Stimulated activated naive B cell treated with anti-CD40 and anti-IgM and Interleukin-4, amounts not matched to agents 10 μg/mL and 1 μg/mL and 100 μg/mL, for 72 hours (primary cell): ENCODE results near the gene PHF1.
A peak's percentile ranks its signal among the peaks of the same experiment; 100 is the strongest.
"Not testable (repeated sequence)": the region's sequence is repeated elsewhere in the genome, so short reads cannot be mapped to it uniquely, and the experiment has no call there.

Experiments
- ATAC-seq, 2 donors: fragments of 150-1000 bp; cut with Tn5 transposase; replicated peaks; 2 replicates each; pipeline ENCODE4 v1.10.0; 2021; ENCODE audit warnings: moderate library complexity in 1 of 2
- DNase-seq: peaks from one replicate; pipeline ENCODE4 v3.0.0; 2021
- H3K27ac Mint-ChIP-seq: one replicate; pipeline ENCODE4 v1.8.0; 2022; ENCODE audit warnings: mild to moderate bottlenecking, mixed read lengths
- H3K27me3 Mint-ChIP-seq, 2 donors: one replicate each; pipeline ENCODE4 v1.8.0; 2022; ENCODE audit warnings: mixed read lengths in 2 of 2
- H3K36me3 Mint-ChIP-seq, 2 donors: one replicate each; pipeline ENCODE4 v1.8.0; 2022; ENCODE audit warnings: mixed read lengths in 2 of 2, mild to moderate bottlenecking in 1 of 2
- H3K4me1 Mint-ChIP-seq, 2 donors: one replicate each; pipeline ENCODE4 v1.8.0; 2022; ENCODE audit warnings: mixed read lengths in 2 of 2, mild to moderate bottlenecking in 1 of 2
- H3K4me3 Mint-ChIP-seq, 2 donors: one replicate each; pipeline ENCODE4 v1.8.0; 2022; ENCODE audit warnings: mild to moderate bottlenecking in 2 of 2, mixed read lengths in 2 of 2, moderate library complexity in 1 of 2
- H3K9me3 Mint-ChIP-seq, 2 donors: one replicate each; pipeline ENCODE4 v1.8.0; 2022; ENCODE audit warnings: mixed read lengths in 2 of 2, mild to moderate bottlenecking in 1 of 2

The PHF1 gene

DNA sequence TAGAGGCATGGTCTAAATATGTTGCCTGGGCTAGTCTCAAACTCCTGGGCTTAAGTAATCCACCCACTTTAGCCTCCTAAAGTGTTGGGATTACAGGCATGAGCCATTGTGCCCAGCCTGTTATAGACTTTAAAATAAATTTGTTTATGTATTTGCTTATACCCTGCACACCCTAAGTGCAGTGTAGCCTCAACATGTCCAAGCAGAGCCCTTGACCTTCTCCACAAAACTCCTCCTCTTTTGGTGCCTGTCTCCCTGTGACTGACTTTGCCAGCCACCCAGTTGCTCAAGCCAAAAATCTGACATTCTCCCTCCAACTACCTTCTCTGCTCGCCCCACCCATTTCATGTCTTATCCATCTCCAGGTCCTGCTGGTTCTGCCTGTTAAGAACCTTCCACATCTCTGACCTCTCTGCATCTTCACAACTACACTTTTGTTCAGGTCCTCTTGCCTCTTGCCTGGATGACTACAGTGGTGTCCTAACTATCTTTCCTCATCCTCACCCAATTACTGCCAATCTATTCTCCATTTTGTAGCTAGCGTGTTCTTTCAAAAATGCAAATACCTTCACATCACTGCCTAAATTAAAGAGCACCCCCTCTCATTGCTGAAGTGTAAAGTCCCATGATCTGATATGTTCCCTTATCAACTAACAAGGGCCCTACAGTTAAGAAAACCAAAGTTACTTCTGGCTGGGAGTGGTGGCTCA lies 30.4 kb upstream of the PHF1 start:
- Mint-ChIP-seq H3K27me3 (no peaks in the 10 kb centered on the region), H3K4me1 (peaks cover 0 to 2% of the 10 kb centered on the region in 2 donors), H3K4me3 (no peak overlapping the region), H3K36me3 (no peaks in the 10 kb centered on the region), H3K9me3 (no peaks in the 10 kb centered on the region), H3K27ac (no peak overlapping the region)
- DNase-seq (no peak), ATAC-seq (no peak)

DNA sequence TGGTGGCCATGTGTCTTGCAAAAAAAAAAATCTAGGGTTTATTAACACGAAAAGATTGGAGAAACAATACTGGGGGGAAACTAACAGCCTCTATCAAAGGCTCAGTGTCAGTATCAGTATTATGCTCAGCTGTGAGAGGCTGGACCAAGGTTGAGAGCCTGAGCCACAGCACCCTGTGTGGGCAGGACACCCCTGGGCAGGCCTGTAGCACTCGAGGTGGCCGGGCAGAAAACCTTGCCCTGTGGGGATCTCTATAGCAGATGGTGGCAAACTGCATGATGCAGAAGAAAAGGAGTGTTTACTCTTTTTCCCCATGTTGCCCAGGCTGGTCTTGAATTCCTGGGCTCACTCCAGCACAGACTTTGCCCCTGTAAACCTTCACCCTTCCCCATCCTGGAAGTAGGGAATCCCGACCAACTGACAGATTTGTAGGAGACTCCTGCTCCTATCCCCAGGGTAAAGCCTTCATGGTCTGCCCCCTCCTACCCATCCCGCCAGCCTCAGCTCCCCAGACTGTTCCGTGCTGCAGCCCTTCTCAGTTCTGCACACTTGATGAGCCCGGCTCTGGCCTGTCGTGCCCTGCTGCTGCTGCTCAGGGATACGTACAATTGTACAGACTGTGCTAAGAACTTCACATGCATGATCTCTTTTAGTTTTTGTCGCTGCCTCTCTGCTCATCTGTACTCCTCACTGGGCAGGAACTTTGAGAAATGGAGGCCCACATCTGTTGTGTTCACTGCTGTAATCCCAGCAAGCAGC lies 27.2 kb upstream of the PHF1 start:
- no peaks in the 10 kb centered on the region for H3K9me3 Mint-ChIP-seq
- H3K27ac Mint-ChIP-seq: no peak overlapping the region

DNA sequence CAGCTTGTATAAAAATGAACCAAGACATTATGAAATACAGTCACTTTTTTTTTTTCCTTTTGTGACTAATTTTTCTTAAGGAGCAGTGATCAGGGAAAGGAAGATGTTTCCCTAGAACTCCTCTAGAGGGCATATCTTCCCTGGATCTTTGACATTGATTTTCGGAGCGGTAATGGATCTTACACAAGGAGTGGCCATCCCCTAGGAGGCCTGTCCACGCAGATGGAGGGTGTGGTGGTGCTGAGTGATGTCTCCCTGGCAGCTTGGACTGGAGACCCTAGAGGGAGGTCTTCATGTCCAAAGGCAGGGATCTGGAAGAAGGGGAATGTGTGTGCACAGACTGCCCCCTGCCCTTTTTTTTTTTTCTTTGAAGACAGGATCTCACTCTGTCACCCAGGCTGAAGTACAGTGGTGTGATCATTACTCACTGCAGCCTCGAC lies 26.2 kb upstream of the PHF1 start:
- no peaks in the 10 kb centered on the region for H3K36me3 Mint-ChIP-seq
- H3K27me3 Mint-ChIP-seq: no peaks in the 10 kb centered on the region
- DNase-seq: no peak
- no peak overlapping the region for H3K27ac Mint-ChIP-seq
- H3K4me1 Mint-ChIP-seq: no peaks in the 10 kb centered on the region
- no peaks in the 10 kb centered on the region for H3K9me3 Mint-ChIP-seq
- no peak for ATAC-seq
- H3K4me3 Mint-ChIP-seq: no peak overlapping the region

More for the DNA sequence above, 27.2 kb upstream of the PHF1 start:
- Mint-ChIP-seq H3K4me1 (no peaks in the 10 kb centered on the region), H3K36me3 (no peaks in the 10 kb centered on the region), H3K27me3 (no peaks in the 10 kb centered on the region), H3K4me3 (no peak overlapping the region)
- ATAC-seq (no peak), DNase-seq (no peak)

DNA sequence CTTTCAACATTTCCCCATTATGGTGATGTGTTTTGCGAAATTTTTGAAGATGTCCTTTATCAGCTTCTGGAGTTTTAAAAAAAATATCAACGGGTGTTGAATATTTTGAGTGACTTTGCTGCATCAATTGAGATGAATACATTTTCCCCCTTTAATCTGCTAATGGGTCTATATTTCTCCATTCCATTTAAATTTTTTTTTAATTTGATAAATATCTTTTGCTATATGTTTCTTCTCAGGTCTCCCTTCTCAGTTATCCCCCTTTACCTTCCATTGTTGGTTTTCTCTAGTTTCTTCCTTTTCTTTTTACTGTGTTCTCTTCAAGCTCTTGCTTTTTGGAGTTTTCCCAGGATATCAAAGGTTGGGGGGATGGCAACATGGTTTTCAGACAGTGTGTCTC lies 20.6 kb upstream of the PHF1 start:
- Mint-ChIP-seq H3K4me1 (peaks cover 15 to 23% of the 10 kb centered on the region in 2 donors), H3K27me3 (no peaks in the 10 kb centered on the region), H3K4me3 (no peak overlapping the region), H3K27ac (no peak overlapping the region), H3K9me3 (no peaks in the 10 kb centered on the region), H3K36me3 (no peaks in the 10 kb centered on the region)
- DNase-seq: no peak
- no peak for ATAC-seq

DNA sequence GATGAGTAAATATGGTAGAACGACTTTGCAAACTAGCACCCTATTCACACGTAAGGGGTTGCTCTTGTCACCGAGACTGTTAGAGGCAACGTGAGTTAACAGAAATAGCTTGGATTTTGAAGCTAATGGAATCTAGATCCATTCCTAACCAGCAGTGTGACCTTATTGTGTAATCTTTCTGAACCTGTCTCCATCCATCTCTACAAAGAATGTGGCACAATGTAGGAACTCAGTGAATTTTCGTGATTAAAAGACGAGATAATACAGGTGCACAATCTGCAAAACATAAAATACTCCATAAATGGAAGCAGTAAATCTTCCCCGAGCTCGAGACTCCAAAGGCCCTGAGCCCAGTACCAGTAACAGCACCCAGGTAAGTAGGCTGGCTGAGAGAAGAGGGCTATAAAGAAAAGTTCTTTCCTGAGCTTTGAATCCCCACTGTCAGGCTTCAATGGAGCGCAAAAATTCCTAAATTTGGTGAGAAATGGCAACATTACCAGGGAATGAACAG lies 20.0 kb upstream of the PHF1 start:
- peak overlapping the region; percentile 91 for H3K27ac Mint-ChIP-seq
- peak overlapping the region; percentile 83 for H3K4me3 Mint-ChIP-seq
- H3K27me3 Mint-ChIP-seq: no peaks in the 10 kb centered on the region
- no peaks in the 10 kb centered on the region for H3K36me3 Mint-ChIP-seq
- ATAC-seq (peak; percentile 0 to 1), DNase-seq (no peak)
- H3K9me3 Mint-ChIP-seq: no peaks in the 10 kb centered on the region
- peaks cover 15 to 23% of the 10 kb centered on the region in 2 donors for H3K4me1 Mint-ChIP-seq

DNA sequence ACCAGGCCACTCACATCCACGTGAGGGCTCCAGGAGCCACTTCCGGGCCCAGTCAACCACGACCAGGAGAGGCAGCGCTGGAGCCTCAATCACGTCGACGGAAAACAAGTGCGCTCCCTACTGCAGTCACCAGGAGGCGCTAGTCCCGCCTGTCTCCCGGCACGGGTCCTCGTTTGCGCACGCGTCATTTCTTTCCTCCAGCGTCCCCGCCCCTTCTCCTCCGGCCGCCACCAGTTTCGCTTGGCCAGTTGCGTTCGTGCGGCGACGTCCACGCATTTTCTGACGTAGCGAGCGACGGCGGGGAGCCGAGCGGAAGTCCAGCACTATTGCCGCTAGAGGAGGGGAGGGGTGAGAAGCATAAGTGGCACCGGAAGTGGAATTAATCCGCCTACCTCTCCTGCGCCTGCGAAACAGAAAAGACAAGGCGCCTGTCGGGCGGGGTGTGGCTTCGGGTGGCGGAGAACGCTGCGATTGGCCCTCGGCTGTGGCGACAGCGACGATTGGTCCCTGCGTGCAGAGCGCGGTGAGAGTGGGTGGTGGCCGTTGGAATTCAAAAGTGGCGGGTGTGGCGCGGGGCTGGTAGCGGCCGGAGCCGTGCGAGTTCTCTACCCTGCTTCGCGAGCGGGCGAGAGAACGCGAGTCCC lies 19.4 kb upstream of the PHF1 start, which contains the start of gene KIFC1:
Gene KIFC1, plus strand, starts transcription at position 546 of the 644 bp plus-strand sequence. CDS start 163 bp downstream, outside the sequence.
- H3K4me3 Mint-ChIP-seq: peak within 1 kb of the TSS; percentile 83
- H3K36me3 Mint-ChIP-seq: no peaks in the 10 kb centered on the region
- H3K9me3 Mint-ChIP-seq: no peaks in the 10 kb centered on the region
- peak within 1 kb of the TSS; percentile 91 for H3K27ac Mint-ChIP-seq
- H3K27me3 Mint-ChIP-seq: no peaks in the 10 kb centered on the region
- H3K4me1 Mint-ChIP-seq: peaks cover 15 to 23% of the 10 kb centered on the region in 2 donors
- ATAC-seq (peak; percentile 96), DNase-seq (peak; percentile 99)

DNA sequence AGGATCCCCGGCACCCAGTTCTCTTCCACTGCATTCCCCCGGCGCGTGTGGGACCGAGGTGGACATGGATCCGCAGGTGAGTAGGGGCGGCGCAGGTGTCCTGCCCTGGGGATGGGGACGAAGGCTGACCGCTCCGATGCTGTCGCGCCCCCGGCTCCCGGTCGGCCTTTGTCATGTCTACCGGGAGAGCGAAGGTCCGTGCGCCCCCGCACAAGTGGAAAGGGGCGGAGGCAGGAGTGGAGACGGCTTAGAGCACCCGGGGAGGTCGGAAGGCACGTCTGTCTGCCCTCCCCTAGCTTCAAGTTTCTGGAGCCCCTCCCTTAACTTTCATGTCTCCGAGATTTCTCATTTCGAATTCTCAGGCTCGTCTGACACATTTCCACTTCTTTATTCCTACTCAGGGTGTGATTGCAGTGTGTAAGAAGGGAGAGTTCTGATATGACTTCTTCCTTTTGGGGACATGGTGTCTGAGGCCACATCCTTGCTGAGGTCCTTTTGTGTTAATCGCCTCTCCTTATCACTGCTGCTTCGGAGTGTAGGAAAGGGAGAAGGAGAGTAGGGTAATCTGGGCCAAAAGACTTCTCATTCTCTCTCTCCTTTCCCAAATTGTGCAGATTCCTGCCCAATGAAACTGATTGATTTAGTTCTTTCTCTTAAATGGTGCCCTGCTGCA lies 18.8 kb upstream of the PHF1 start:
- DNase-seq: peak; percentile 19
- no peaks in the 10 kb centered on the region for H3K27me3 Mint-ChIP-seq
- H3K4me1 Mint-ChIP-seq: peaks cover 15 to 23% of the 10 kb centered on the region in 2 donors
- H3K9me3 Mint-ChIP-seq: no peaks in the 10 kb centered on the region
- no peaks in the 10 kb centered on the region for H3K36me3 Mint-ChIP-seq
- ATAC-seq: peak; percentile 10 to 14
- peak overlapping the region; percentile 91 for H3K27ac Mint-ChIP-seq
- H3K4me3 Mint-ChIP-seq: peak overlapping the region; percentile 83

DNA sequence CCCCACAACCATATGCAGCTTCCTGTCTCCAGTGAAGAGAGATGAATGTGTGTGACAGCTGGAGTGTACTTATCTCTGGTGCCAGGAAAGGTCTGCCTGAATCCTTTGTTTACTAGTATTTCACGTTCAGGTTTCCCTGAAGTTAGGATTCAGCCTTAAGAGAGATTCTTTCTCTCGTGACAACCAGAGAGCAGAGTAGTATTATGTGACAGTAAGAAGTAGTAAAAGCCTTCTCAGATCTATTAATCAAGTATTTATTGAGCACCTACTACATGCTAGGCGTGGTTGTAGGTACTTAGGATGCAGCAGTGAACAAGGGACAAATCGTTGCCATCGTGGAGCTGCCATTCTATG lies 18.2 kb upstream of the PHF1 start:
- Mint-ChIP-seq H3K4me1 (peaks cover 15 to 23% of the 10 kb centered on the region in 2 donors), H3K36me3 (no peaks in the 10 kb centered on the region)
- DNase-seq: no peak

DNA sequence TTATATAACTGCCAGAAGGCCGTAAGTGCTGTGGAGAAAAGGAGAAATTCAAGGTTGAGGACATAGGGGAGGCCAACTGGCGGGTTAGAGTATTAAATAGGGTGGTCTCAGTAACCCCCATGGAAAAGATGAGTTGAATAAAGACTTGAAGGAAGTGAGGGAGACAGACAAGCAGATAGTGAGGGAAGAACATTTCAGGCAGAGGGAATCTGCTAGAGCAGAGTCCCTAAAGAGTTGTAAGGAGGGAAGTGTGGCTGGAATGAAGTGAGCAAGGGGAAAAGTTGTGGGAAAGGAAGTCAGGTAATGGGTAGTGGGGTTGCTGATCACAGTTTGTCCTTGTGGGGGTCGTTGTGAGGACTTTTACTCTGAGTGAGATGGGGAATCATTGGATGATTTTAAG lies 17.8 kb upstream of the PHF1 start:
- no peak for ATAC-seq
- Mint-ChIP-seq H3K27ac (no peak overlapping the region), H3K27me3 (no peaks in the 10 kb centered on the region), H3K4me1 (peaks cover 15 to 23% of the 10 kb centered on the region in 2 donors), H3K36me3 (no peaks in the 10 kb centered on the region), H3K9me3 (no peaks in the 10 kb centered on the region), H3K4me3 (peak overlapping the region; percentile 83)
- DNase-seq: no peak

More for the DNA sequence above, 18.2 kb upstream of the PHF1 start:
- Mint-ChIP-seq H3K27ac (peak overlapping the region; percentile 91), H3K4me3 (peak overlapping the region; percentile 83), H3K27me3 (no peaks in the 10 kb centered on the region), H3K9me3 (no peaks in the 10 kb centered on the region)
- no peak for ATAC-seq

DNA sequence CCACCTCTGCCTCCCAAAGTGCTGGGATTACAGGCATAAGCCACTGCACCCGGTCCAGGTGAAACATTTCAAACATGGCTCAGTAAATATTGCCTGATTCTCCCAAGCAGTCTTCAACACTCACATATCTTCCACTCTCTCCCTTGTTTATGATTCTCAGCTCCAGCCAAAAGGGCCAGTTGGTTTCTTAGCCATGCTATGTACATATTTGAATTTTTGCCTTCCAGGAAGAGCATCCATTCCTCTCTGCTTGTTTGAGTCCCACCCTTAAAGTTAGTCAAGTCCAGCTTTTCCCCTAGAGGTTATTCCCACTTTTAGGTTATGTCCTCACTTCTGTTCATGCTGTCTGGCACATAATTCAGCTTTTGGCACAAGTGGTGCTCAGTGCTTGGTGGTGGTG lies 13.3 kb upstream of the PHF1 start:
- H3K9me3 Mint-ChIP-seq: no peaks in the 10 kb centered on the region
- no peak overlapping the region for H3K27ac Mint-ChIP-seq
- DNase-seq (no peak), ATAC-seq (no peak)
- H3K4me1 Mint-ChIP-seq: peaks cover 5 to 7% of the 10 kb centered on the region in 2 donors
- H3K4me3 Mint-ChIP-seq: no peak overlapping the region
- H3K36me3 Mint-ChIP-seq: no peaks in the 10 kb centered on the region
- H3K27me3 Mint-ChIP-seq: no peaks in the 10 kb centered on the region

DNA sequence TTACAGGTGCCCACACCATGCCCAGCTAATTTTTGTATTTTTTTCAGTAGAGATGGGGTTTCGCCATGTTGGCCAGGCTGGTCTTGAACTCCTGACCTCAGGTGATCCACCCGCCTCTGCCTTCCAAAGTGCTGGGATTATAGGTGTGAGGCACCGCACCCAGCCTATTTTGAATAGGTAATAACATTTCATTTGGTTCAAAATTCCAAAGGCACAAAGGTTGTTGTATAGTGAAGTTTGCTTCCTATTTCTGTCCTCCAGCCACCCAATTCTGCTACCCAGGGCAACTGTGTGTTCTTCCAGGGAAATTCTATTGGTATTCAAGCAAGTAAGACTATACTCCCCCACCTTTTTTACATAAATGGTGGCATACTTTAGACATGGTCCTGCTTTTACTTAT lies 12.2 kb upstream of the PHF1 start:
- H3K27ac Mint-ChIP-seq, H3K4me1 Mint-ChIP-seq, H3K27me3 Mint-ChIP-seq, ATAC-seq, DNase-seq, H3K4me3 Mint-ChIP-seq, H3K9me3 Mint-ChIP-seq, H3K36me3 Mint-ChIP-seq: not testable (repeated sequence)

DNA sequence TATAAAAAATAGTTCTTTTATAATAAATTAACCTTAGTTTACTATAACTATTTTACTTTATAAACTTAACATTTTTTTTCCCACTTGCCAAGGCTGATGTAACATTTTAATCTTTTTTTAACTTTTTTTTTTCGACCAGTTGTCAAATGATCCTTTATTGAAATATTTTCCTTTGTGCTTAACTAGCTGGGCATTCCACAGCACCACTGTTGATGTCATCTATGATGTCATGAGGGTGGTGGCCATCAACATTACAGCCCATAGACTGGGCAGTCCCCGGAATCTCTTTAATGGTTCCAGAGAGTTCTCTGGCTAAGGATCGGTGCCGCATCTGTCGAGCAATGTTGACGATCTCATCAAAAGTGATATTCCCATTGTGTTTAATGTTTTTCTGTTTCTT lies 10.9 kb upstream of the PHF1 start:
- not testable (repeated sequence) for ATAC-seq, H3K36me3 Mint-ChIP-seq, DNase-seq, H3K27me3 Mint-ChIP-seq, H3K4me3 Mint-ChIP-seq, H3K27ac Mint-ChIP-seq, H3K4me1 Mint-ChIP-seq, H3K9me3 Mint-ChIP-seq

DNA sequence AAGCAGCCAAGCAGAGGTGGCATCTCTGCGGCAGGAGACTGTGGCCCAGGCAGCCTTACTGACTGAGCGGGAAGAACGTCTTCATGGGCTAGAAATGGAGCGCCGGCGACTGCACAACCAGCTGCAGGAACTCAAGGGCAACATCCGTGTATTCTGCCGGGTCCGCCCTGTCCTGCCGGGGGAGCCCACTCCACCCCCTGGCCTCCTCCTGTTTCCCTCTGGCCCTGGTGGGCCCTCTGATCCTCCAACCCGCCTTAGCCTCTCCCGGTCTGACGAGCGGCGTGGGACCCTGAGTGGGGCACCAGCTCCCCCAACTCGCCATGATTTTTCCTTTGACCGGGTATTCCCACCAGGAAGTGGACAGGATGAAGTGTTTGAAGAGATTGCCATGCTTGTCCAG lies 5.9 kb upstream of the PHF1 start:
- ATAC-seq (no peak), DNase-seq (no peak)
- Mint-ChIP-seq H3K36me3 (peaks cover 9 to 14% of the 10 kb centered on the region in 2 donors), H3K4me3 (no peak overlapping the region), H3K27ac (no peak overlapping the region), H3K4me1 (peaks cover 7 to 8% of the 10 kb centered on the region in 2 donors), H3K27me3 (no peaks in the 10 kb centered on the region), H3K9me3 (no peaks in the 10 kb centered on the region)

DNA sequence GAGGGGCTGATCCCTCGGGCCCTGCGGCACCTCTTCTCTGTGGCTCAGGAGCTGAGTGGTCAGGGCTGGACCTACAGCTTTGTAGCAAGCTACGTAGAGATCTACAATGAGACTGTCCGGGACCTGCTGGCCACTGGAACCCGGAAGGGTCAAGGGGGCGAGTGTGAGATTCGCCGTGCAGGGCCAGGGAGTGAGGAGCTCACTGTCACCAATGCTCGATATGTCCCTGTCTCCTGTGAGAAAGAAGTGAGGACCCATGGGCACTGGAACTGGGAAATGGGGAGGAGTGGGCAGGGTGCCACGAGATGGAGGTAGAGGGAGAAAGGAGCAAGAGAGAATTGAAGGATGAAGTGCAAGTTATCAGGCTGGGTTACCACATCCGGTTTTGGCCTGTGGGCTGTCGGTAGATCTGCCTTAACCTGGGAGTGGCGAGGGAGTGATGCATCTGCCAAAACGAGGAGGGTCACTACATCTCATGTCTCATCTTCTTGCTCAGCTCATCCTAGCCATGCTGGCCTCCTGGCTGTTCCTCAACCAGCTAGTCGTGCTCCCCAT lies 5.4 kb upstream of the PHF1 start:
- H3K36me3 Mint-ChIP-seq: peaks cover 9 to 14% of the 10 kb centered on the region in 2 donors
- peaks cover 10 to 11% of the 10 kb centered on the region in 2 donors for H3K4me1 Mint-ChIP-seq
- H3K27ac Mint-ChIP-seq: peak overlapping the region; percentile 47
- H3K4me3 Mint-ChIP-seq: no peak overlapping the region
- no peak for ATAC-seq
- DNase-seq: no peak
- no peaks in the 10 kb centered on the region for H3K9me3 Mint-ChIP-seq
- H3K27me3 Mint-ChIP-seq: no peaks in the 10 kb centered on the region
